Measurements from ENCODE around the gene STAC2. TPM values are rescaled to one million over a fixed set of nuclear protein-coding genes. Genes with fewer than 3 reads are reported as not detected.

STAC2 gene
- total and polyA plus RNA-seq, 12 donors: 0.22 to 1.1 (median 0.48) TPM; not detected in 5

DNA sequence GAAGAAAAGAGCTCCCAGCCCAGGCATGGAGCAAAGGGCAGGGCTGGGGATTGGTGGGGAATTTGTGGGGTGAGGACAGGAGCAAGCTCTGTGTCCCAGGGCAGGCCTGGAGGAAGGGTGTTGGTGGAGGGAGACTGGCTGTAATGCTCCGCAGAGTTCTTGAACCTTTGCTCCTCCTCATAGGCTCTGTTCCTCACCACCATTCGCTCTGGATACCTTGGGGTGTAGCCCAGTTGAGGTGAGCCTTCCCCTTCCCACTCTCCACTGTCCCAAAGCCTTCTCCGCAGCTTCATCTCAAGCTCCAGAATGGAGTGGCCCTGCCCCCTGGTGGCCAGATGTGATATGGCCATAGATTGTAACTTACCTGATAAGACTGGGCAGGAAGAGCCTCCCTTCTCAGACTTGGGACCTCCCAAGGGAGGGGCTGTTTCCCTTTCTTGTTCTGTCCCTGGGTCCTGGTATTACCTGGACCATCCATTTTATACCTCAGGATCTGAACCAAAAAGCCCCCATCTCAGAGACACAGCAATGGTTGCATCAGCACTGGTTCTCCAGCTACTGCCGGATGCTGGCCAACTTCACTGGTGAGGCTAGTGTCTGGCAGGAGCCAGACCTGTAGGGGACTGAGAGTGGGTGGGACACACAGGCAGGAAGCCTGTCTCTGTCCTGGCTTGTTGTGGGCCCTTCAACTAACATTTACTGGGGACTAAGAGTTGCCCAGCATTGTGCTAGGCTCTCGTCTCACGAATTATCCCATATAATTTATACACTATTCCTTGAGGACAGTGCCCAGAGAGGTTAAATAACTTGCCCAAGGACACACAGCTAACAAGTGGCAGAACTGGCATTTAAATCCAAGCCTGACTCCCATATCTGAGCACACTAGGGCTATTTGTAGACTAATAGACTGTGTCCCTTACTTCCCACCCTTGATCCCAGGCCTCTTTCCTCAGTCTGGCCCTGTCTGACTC lies 19.1 kb upstream of the STAC2 start:
- peak; percentile 80 to 96 (median 90) for DNase-seq
- TF ChIP-seq, protein P1, sequence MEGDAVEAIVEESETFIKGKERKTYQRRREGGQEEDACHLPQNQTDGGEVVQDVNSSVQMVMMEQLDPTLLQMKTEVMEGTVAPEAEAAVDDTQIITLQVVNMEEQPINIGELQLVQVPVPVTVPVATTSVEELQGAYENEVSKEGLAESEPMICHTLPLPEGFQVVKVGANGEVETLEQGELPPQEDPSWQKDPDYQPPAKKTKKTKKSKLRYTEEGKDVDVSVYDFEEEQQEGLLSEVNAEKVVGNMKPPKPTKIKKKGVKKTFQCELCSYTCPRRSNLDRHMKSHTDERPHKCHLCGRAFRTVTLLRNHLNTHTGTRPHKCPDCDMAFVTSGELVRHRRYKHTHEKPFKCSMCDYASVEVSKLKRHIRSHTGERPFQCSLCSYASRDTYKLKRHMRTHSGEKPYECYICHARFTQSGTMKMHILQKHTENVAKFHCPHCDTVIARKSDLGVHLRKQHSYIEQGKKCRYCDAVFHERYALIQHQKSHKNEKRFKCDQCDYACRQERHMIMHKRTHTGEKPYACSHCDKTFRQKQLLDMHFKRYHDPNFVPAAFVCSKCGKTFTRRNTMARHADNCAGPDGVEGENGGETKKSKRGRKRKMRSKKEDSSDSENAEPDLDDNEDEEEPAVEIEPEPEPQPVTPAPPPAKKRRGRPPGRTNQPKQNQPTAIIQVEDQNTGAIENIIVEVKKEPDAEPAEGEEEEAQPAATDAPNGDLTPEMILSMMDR (IDR thresholded peaks at IDR 0.05): peak; percentile 87 to 98 (median 93)
- no peak for TF ChIP-seq POLR2A (IDR thresholded peaks at IDR 0.05)
- Histone ChIP-seq H3K27ac (no peak overlapping the region), H3K4me1 (replicated peaks in 1 of 2) (no peaks in the 10 kb centered on the region), H3K36me3 (replicated peaks in 1 of 2) (no peaks in the 10 kb centered on the region), H3K27me3 (no peaks in the 10 kb centered on the region), H3K9me3 (replicated peaks in 1 of 3) (no peaks in the 10 kb centered on the region), H3K4me3 (no peak overlapping the region)
- intact Hi-C loops (cut with DNase I): loop anchor here (5.0 kb wide), 1 partner anchor 38 kb away; no protein-coding TSS in a partner anchor
- 30 to 40% (median 35%) methylated on average over 6 of the region's 6 CpGs for WGBS, 4 donors

DNA sequence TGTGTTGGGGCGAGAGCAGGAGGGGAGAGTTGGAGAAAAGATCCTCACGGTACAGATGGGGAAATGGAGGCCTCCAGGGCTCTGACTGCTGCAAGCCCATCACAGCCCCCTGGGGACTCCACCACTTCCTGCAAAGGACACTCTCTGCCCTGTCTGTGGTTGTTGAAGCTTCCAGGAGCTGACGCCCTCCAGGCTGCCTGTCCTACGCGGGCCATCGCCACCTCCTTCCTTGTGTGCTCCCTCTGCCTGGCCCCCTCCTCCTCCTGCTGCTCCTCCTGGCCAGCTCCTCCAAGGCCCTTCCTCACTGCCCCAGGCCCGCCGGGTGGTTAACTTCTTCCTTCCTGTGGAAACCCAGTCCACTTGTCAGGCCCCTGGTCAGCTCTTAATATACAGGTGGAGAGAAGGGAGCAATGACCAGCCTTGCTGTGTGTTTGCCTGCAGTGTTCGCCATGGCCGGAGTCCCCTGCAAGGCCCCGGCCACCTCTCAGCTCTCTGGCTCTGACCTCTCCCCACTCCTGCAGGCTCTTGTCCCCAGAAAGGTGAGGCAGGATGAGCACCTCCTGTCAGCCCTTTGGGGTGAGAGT lies 18.4 kb upstream of the STAC2 start:
- no peak overlapping the region for H3K27ac ChIP-seq
- no peaks in the 10 kb centered on the region for H3K9me3 ChIP-seq (replicated peaks in 1 of 3)
- no peaks in the 10 kb centered on the region for H3K27me3 ChIP-seq
- H3K4me1 ChIP-seq (replicated peaks in 1 of 2): no peaks in the 10 kb centered on the region
- 39 to 50% (median 48%) methylated on average over 9 to 11 of the region's 11 CpGs for WGBS, 4 donors
- no peak overlapping the region for H3K4me3 ChIP-seq
- intact Hi-C loops (cut with DNase I): loop anchor here (5.0 kb wide), 1 partner anchor 37 kb away; no protein-coding TSS in a partner anchor
- no peaks in the 10 kb centered on the region for H3K36me3 ChIP-seq (replicated peaks in 1 of 2)
- DNase-seq: no peak
- no peak for TF ChIP-seq POLR2A (IDR thresholded peaks at IDR 0.05)
- TF ChIP-seq, protein P1 (IDR thresholded peaks at IDR 0.05): no peak

DNA sequence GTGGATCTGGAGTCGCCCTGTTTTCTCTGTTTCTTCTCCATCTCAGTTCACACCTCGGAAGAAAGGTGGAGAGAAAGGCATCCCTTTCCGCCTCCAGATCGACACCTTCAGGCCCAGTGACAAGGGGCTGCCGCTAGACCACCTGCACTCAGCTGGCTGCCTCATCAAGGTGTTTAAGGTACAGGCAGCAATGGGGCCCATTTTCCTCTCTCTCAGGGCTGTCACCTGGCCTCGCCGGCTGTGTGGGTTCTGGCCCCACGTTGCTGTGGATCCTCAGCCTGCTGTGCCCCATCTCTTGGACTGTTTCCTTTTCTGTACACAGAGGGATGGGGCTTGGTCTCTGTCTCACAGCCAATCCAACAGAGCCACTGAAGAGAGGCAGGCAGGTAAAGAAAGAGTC lies 17.4 kb upstream of the STAC2 start:
- TF ChIP-seq POLR2A (IDR thresholded peaks at IDR 0.05): no peak
- TF ChIP-seq, protein P1 (IDR thresholded peaks at IDR 0.05): no peak
- no peak overlapping the region for H3K27ac ChIP-seq
- no peak overlapping the region for H3K4me3 ChIP-seq
- WGBS, 4 donors: 74 to 82% (median 81%) methylated on average over 5 to 8 of the region's 8 CpGs
- H3K36me3 ChIP-seq (replicated peaks in 1 of 2): no peaks in the 10 kb centered on the region
- DNase-seq: no peak
- intact Hi-C loops (cut with DNase I): loop anchor here (5.0 kb wide), 1 partner anchor 36 kb away; no protein-coding TSS in a partner anchor
- no peaks in the 10 kb centered on the region for H3K27me3 ChIP-seq
- no peaks in the 10 kb centered on the region for H3K9me3 ChIP-seq (replicated peaks in 1 of 3)
- H3K4me1 ChIP-seq (replicated peaks in 1 of 2): peaks cover 7 to 9% of the 10 kb centered on the region in 2 donors

DNA sequence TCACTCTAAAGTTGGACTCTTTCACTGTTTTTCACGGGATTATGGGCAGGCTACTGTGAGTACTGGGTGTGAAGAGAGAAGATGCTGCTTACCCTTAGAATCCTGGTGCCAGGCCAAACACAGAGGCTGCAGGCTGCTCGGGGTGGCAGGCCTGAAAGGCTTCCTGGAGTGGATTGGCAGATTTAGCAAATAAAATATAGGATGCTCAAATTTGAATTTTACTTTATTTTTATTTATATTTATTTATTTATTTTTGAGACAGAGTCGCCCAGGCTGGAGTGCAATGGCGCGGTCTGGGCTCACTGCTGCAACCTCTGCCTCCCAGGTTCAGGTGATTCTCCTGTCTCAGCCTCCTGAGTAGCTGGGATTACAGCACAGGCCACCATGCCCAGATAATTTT lies 14.9 kb upstream of the STAC2 start:
- DNase-seq: no peak
- TF ChIP-seq, protein P1 (IDR thresholded peaks at IDR 0.05): no peak
- no peak for TF ChIP-seq POLR2A (IDR thresholded peaks at IDR 0.05)
- Histone ChIP-seq H3K9me3 (replicated peaks in 1 of 3) (no peaks in the 10 kb centered on the region), H3K27ac (no peak overlapping the region), H3K36me3 (replicated peaks in 1 of 2) (no peaks in the 10 kb centered on the region), H3K4me1 (replicated peaks in 1 of 2) (peaks cover 10 to 13% of the 10 kb centered on the region in 2 donors), H3K4me3 (no peak overlapping the region), H3K27me3 (no peaks in the 10 kb centered on the region)
- intact Hi-C loops (cut with DNase I): loop anchor here (5.0 kb wide), 1 partner anchor 33 kb away; no protein-coding TSS in a partner anchor
- whole genome bisulfite sequencing, 4 donors: 81 to 93% (median 85%) methylated on average over 5 of the region's 5 CpGs

Data from adrenal gland (tissue), 12 donors.